Heart left ventricle (tissue), 13 donors: ENCODE measurements around the gene RTTN.

Source experiments
- POLR2A ChIP-seq, 2 donors: fragments of 450-650 bp; IDR thresholded peaks; one replicate each; pipeline ENCODE4 v1.6.1; 2017; ENCODE audit warnings: antibody characterized with exemption in 2 of 2, mild to moderate bottlenecking in 2 of 2, moderate library complexity in 2 of 2
- TF ChIP-seq, protein P1 (sequence below), 12 donors: fragments of 200-600 bp; sonication (generic) in 4 of 12; IDR thresholded peaks; one replicate each; pipeline versions ENCODE4 v1.5.0 to v1.8.0; 2018 to 2022; ENCODE audit warnings: antibody characterized with exemption in 12 of 12, mild to moderate bottlenecking in 5 of 12
- donor health status: ischemic (EF 13 %, LVEDD 7.1; RV severe dilation, severe dysfunction).
- donor health status: DM: no; HTN: yes; CAD: no.
- donor health status: DM: no; HTN: no; CAD: no.
- donor health status: ischemic (EF 25% LVEDD 6.9; RV normal size, moderate dysfunction).
- donor health status: ischemic (EF 25% LVEDD 5.7; RV mildly dilated, moderate dysfunction).
- donor health status: ischemic (EF 35%, LVEDD 5.7; RV mildly dilated, moderate dysfunction).
- donor health status: nonischemic (EF 11% LVEDD 7.7; RV severe dilation, severe dysfunction).
- donor health status: DM: yes; HTN: yes; CAD: no.
- donor health status: PGD.
- donor health status: ischemic (EF 29% LVEDD 5.4; RV normal size, mild dysfunction).
- donor health status: nonischemic (EF 23%, LVEDD 6.1; RV moderate dilation, normal function).

DNA sequence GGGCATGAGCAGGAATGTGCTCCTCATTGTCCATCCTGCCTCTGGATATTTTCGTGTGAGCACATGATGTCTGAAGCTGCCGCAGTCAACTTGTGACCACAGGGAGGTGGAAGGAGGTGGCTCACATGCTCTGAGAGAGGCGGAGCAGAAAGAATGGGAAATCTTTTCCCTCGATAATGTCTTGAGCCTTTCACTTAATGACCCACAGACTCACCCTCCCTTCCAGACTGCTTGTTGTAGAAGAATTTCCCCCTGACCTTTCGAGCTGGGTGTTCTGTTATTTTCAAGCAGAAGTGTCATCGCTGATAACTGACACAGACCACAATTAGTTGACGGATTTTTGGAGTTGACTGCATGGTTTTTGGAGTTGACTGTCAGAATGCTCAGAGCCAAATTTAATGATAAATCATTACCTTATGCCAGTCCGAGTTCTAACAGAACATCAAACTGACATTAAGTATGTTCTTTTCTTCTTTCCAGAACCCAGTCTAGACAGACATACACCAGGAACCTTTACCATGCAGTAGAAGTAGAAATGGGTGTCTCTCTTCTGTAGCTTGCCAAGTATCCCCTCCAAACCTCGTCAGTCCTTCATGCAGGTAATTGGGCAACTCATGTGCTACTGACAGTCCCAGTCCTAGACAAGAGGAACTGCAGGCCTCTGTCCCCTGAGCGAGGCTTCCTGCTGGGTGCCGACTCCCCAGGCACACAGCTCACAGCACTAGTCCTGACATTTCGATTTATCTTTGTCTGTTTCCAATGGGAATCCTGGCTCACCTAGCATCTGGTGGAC, 29.4 kb upstream of the RTTN start:
- TF ChIP-seq POLR2A (IDR thresholded peaks at IDR 0.05) = no peak
- TF ChIP-seq, protein P1, sequence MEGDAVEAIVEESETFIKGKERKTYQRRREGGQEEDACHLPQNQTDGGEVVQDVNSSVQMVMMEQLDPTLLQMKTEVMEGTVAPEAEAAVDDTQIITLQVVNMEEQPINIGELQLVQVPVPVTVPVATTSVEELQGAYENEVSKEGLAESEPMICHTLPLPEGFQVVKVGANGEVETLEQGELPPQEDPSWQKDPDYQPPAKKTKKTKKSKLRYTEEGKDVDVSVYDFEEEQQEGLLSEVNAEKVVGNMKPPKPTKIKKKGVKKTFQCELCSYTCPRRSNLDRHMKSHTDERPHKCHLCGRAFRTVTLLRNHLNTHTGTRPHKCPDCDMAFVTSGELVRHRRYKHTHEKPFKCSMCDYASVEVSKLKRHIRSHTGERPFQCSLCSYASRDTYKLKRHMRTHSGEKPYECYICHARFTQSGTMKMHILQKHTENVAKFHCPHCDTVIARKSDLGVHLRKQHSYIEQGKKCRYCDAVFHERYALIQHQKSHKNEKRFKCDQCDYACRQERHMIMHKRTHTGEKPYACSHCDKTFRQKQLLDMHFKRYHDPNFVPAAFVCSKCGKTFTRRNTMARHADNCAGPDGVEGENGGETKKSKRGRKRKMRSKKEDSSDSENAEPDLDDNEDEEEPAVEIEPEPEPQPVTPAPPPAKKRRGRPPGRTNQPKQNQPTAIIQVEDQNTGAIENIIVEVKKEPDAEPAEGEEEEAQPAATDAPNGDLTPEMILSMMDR (IDR thresholded peaks at IDR 0.05) = no peak
